Thymus (tissue), 11 donors: Measurements from ENCODE around the gene GNG11. TPM values are rescaled to one million over a fixed set of nuclear protein-coding genes. Genes with fewer than 3 reads are reported as not detected.

Source experiments
- DNase-seq, 9 donors: peaks; one replicate each; pipeline ENCODE4 v3.0.0-alpha.2; 2013; ENCODE audit warnings: low spot score in 9 of 9, low read depth in 6 of 9, missing footprints in 1 of 9
- H3K27ac ChIP-seq, 2 donors: one replicate each; pipeline ENCODE4 v1.5.1; 2013; ENCODE audit warnings: control low read depth in 1 of 2, low read depth in 1 of 2, low read length in 1 of 2, mild to moderate bottlenecking in 1 of 2, moderate library complexity in 1 of 2
- H3K27me3 ChIP-seq, 2 donors: one replicate each; pipeline ENCODE4 v1.5.1; 2013; ENCODE audit warnings: low read length in 1 of 2; ENCODE audit not compliant: control insufficient read depth in 2 of 2, insufficient read depth in 1 of 2
- H3K36me3 ChIP-seq, 2 donors: one replicate each; pipeline ENCODE4 v1.5.1; 2013; ENCODE audit warnings: low read length in 1 of 2, mild to moderate bottlenecking in 1 of 2, moderate library complexity in 1 of 2; ENCODE audit not compliant: control insufficient read depth in 2 of 2, insufficient read depth in 2 of 2
- H3K4me1 ChIP-seq, 2 donors: one replicate each; pipeline ENCODE4 v1.5.1; 2013; ENCODE audit warnings: low read length in 2 of 2; ENCODE audit not compliant: control insufficient read depth in 2 of 2, insufficient read depth in 2 of 2
- H3K4me3 ChIP-seq, 2 donors: one replicate each; pipeline ENCODE4 v1.5.1; 2013; ENCODE audit warnings: low read length in 2 of 2, control low read depth in 1 of 2, mild to moderate bottlenecking in 1 of 2
- H3K9me3 ChIP-seq, 2 donors: one replicate each; pipeline ENCODE4 v1.5.1; 2013; ENCODE audit warnings: low read length in 1 of 2, mild to moderate bottlenecking in 1 of 2; ENCODE audit not compliant: control insufficient read depth in 2 of 2, insufficient read depth in 1 of 2
- WGBS: extraction: QIAGEN DNeasy Blood & Tissue Kit; methylation state at CpG from one replicate; pipeline ENCODE4 v1.1.7; 2013; 5-methylcytosine and 5-hydroxymethylcytosine counted together
- polyA plus RNA-seq: library from polyadenylated mRNA; stranded (reverse); fragments of 200-250 nt; gene quantifications from one replicate; pipeline ENCODE4 v1.2.3, GENCODE V29; 2013
- total RNA-seq: library from RNA; stranded (reverse); fragments of 120-200 nt; gene quantifications from one replicate; pipeline ENCODE4 v1.2.4, GENCODE V29; 2013
- donor health status: healthy.

The GNG11 gene
- total and polyA plus RNA-seq, 2 donors: 28.6 to 32.2 TPM

DNA sequence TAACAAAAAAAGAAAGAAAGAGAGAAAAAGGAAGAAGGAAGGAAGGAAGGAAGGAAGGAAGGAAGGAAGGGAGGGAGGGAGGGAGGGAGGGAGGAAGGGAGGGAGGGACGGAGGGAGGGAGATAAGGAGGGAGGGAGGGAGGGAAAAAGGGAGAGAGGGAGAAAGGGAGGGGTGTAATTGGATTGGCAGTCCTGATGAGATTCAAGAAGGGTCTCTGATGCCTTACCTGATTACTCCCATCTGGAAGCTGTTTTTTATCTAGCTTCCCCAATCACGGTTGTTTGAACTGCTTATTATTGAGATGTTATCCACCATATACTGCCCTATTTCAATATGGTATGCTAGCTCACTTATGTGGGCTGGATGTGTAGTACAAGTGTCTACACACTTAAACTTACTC, 27.3 kb downstream of the GNG11 start:
- no peak for DNase-seq
- Histone ChIP-seq H3K4me1 (no peaks in the 10 kb centered on the region), H3K9me3 (no peaks in the 10 kb centered on the region), H3K27me3 (no peaks in the 10 kb centered on the region), H3K27ac (no peak overlapping the region), H3K36me3 (no peaks in the 10 kb centered on the region), H3K4me3 (no peak overlapping the region)
- WGBS: 94% methylated on average over 2 of the region's 2 CpGs

- Histone ChIP-seq H3K4me1 (no peaks in the 10 kb centered on the region), H3K27me3 (no peaks in the 10 kb centered on the region), H3K4me3 (no peak overlapping the region), H3K27ac (no peak overlapping the region), H3K9me3 (no peaks in the 10 kb centered on the region), H3K36me3 (no peaks in the 10 kb centered on the region)
- no peak for DNase-seq
- 94% methylated on average over 1 of the region's 1 CpG for WGBS
Measured at GRCh38 chr7:93949423-93949822, 27.9 kb downstream of the GNG11 start.

- no peak overlapping the region for H3K27ac ChIP-seq
- H3K27me3 ChIP-seq: no peaks in the 10 kb centered on the region
- H3K9me3 ChIP-seq: no peaks in the 10 kb centered on the region
- no peaks in the 10 kb centered on the region for H3K36me3 ChIP-seq
- H3K4me1 ChIP-seq: no peaks in the 10 kb centered on the region
- no peak overlapping the region for H3K4me3 ChIP-seq
- 94% methylated on average over 2 of the region's 2 CpGs for WGBS
- no peak for DNase-seq
Measured at GRCh38 chr7:93955304-93955703, 33.8 kb downstream of the GNG11 start.

- no peaks in the 10 kb centered on the region for H3K36me3 ChIP-seq
- no peaks in the 10 kb centered on the region for H3K27me3 ChIP-seq
- DNase-seq: no peak
- no peak overlapping the region for H3K27ac ChIP-seq
- H3K4me3 ChIP-seq: no peak overlapping the region
- H3K4me1 ChIP-seq: no peaks in the 10 kb centered on the region
- H3K9me3 ChIP-seq: no peaks in the 10 kb centered on the region
- WGBS: 98% methylated on average over 1 of the region's 1 CpG
Measured at GRCh38 chr7:93957767-93958166, 36.2 kb downstream of the GNG11 start.

- Histone ChIP-seq H3K36me3 (no peaks in the 10 kb centered on the region), H3K4me1 (no peaks in the 10 kb centered on the region), H3K27ac (no peak overlapping the region), H3K27me3 (no peaks in the 10 kb centered on the region), H3K9me3 (no peaks in the 10 kb centered on the region), H3K4me3 (no peak overlapping the region)
- WGBS: 94% methylated on average over 3 of the region's 3 CpGs
- no peak for DNase-seq
Measured at GRCh38 chr7:93958216-93958615, 36.7 kb downstream of the GNG11 start.

DNA sequence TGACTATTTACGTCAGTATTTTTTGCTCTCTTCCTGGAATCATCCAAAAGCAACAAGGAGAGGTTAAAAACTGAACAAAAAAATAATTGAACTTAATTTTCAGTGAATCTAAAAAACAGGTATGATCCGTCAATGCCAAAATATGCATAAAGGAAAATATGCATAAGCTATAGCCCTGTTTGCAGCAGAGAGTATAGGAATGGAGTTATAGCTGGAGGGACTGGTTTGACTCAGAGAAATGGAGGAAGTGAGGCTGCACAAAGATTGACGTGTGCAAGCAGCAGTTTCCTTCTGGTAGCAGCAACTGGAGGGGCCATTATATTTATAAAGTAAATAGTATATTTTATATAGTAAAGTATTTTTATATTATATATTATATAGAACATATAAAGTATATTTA, 37.1 kb downstream of the GNG11 start:
- H3K27me3 ChIP-seq: no peaks in the 10 kb centered on the region
- H3K9me3 ChIP-seq: no peaks in the 10 kb centered on the region
- 91% methylated on average over 3 of the region's 3 CpGs for WGBS

DNA sequence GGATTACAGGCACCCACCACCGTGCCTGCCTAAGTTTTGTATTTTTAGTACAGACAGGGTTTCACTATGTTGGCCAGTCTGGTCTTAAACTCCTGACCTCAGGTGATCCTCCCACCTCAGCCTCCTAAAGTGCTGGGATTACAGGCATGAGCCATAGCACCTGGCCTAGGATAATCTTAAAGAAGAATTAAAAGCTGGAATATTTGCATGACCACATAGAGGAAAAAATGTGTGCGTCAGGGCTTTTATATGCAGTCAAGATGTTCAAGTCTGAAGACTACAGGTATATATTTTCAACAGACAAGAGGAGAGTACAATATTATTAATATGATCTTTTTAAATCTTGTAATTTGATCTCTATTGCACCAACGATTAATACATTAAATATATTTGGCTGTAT, 39.5 kb downstream of the GNG11 start:
- 96% methylated on average over 3 of the region's 3 CpGs for WGBS

More for the DNA sequence above, 37.1 kb downstream of the GNG11 start:
- no peaks in the 10 kb centered on the region for H3K4me1 ChIP-seq
- DNase-seq: no peak
- H3K4me3 ChIP-seq: no peak overlapping the region
- H3K27ac ChIP-seq: no peak overlapping the region
- H3K36me3 ChIP-seq: no peaks in the 10 kb centered on the region

GRCh38 chr7:93964262-93964661, 42.7 kb downstream of the GNG11 start:
- H3K27me3 ChIP-seq: no peaks in the 10 kb centered on the region
- no peak overlapping the region for H3K27ac ChIP-seq
- H3K4me3 ChIP-seq: no peak overlapping the region
- no peaks in the 10 kb centered on the region for H3K36me3 ChIP-seq
- H3K4me1 ChIP-seq: no peaks in the 10 kb centered on the region
- no peak for DNase-seq
- WGBS: 99% methylated on average over 5 of the region's 5 CpGs
- H3K9me3 ChIP-seq: no peaks in the 10 kb centered on the region

More for the DNA sequence above, 39.5 kb downstream of the GNG11 start:
- H3K27ac ChIP-seq: no peak overlapping the region
- no peaks in the 10 kb centered on the region for H3K27me3 ChIP-seq
- no peak for DNase-seq
- no peaks in the 10 kb centered on the region for H3K9me3 ChIP-seq
- H3K4me1 ChIP-seq: no peaks in the 10 kb centered on the region
- H3K4me3 ChIP-seq: no peak overlapping the region
- H3K36me3 ChIP-seq: no peaks in the 10 kb centered on the region

DNA sequence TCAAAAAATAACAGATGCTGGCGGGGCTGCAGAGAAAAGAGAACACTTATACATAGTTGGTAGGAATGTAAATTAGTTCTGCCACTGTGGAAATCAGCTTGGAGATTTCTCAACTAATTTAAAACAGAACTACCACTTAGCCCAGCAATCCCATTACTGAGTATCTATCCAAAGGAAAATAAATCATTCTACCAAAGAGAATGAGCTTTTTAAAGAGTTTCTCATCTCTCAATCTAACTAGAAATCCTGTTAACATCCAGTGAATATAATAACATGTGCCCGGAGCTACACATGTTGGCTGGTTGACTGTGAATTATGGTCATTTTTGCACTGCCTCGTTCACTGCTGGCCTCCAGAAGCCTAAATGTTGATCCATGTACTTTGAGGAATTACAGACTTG, 43.3 kb downstream of the GNG11 start:
- H3K27ac ChIP-seq: no peak overlapping the region
- H3K9me3 ChIP-seq: no peaks in the 10 kb centered on the region
- no peaks in the 10 kb centered on the region for H3K36me3 ChIP-seq
- H3K4me1 ChIP-seq: no peaks in the 10 kb centered on the region
- no peak overlapping the region for H3K4me3 ChIP-seq
- 96% methylated on average over 3 of the region's 3 CpGs for WGBS
- DNase-seq: no peak
- no peaks in the 10 kb centered on the region for H3K27me3 ChIP-seq
